HEK293T (cell line): ENCODE data around the gene GHRL.

Source experiments
- ELF4 ChIP-seq: fragments of 450-650 bp; IDR thresholded peaks from 2 replicates; pipeline ENCODE4 v1.6.1; 2017; ENCODE audit warnings: antibody characterized with exemption
- HDGF ChIP-seq: fragments of 450-650 bp; IDR thresholded peaks from 2 replicates; pipeline ENCODE4 v1.6.1; 2017; ENCODE audit warnings: antibody characterized with exemption, borderline replicate concordance
- LEF1 ChIP-seq: fragments of 450-650 bp; IDR thresholded peaks from 2 replicates; pipeline ENCODE4 v1.6.1; 2017; ENCODE audit warnings: mild to moderate bottlenecking, borderline replicate concordance
- SUZ12 ChIP-seq: fragments of 450-650 bp; IDR thresholded peaks from 2 replicates; pipeline ENCODE4 v1.6.1; 2016; ENCODE audit warnings: mild to moderate bottlenecking
- TARDBP ChIP-seq: fragments of 450-650 bp; IDR thresholded peaks from 2 replicates; pipeline ENCODE4 v1.6.1; 2016

DNA sequence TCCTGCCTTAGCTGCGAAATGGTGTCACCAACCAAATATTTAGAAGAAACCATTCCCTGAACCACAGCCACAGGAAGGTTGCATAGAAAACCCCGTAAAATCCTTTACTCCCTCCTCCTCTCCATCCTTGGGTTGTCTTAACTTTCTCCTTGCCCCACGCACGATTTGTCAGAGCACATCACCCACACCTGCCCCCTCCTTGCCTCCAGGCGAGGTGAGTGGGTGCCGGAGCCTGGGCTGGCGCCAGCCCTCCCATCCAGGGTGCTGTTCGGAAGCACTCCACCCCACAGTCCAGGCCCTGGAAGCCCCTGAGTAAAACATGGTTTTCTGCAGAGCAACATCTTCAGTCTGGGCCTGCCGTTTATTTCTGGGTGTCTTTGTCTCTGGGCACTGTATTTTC, 3.7 kb downstream of the GHRL start:
- TF ChIP-seq ELF4 = no peak
- no peak for TF ChIP-seq SUZ12
- TF ChIP-seq LEF1 = no peak
- TF ChIP-seq HDGF = no peak
- no peak for TF ChIP-seq TARDBP
